OCI-LY1 (cell line): Measurements from ENCODE around the gene UGT1A5.

ENCODE experiments used
- EZH2 ChIP-seq: fragments of 200-600 bp; sonication (generic), shearing (Covaris generic); IDR thresholded peaks from 2 replicates; pipeline ENCODE4 v1.8.0; 2017; ENCODE audit warnings: borderline replicate concordance, mixed run types, mild to moderate bottlenecking, antibody characterized with exemption, low read length, moderate library complexity, mixed read lengths
- TF ChIP-seq, protein P1 (sequence below): fragments of 200-600 bp; sonication (generic), shearing (Covaris generic); IDR thresholded peaks from 2 replicates; pipeline ENCODE4 v1.5.1; 2017; ENCODE audit warnings: mild to moderate bottlenecking, antibody characterized with exemption, low read length, moderate library complexity, mixed read lengths

DNA sequence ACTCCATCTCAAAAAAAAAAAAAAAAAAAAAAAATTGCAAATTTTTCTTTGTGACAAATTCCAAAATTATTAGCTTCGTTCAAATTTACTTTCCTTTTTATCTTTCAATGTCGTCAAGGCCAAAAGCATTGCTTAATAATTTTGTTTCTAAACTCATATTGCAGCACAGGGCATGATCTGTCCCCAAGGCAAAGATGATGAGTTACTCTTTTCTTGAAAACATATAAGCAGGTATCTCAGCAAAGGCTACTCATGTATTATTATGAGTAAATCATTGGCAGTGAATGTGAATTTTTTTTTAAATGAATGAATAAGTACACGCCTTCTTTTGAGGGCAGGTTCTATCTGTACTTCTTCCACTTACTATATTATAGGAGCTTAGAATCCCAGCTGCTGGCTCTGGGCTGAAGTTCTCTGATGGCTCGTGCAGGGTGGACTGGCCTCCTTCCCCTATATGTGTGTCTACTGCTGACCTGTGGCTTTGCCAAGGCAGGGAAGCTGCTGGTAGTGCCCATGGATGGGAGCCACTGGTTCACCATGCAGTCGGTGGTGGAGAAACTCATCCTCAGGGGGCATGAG is 31.1 kb upstream of the UGT1A5 start, which contains the start of gene UGT1A7:
- TF ChIP-seq, protein P1, sequence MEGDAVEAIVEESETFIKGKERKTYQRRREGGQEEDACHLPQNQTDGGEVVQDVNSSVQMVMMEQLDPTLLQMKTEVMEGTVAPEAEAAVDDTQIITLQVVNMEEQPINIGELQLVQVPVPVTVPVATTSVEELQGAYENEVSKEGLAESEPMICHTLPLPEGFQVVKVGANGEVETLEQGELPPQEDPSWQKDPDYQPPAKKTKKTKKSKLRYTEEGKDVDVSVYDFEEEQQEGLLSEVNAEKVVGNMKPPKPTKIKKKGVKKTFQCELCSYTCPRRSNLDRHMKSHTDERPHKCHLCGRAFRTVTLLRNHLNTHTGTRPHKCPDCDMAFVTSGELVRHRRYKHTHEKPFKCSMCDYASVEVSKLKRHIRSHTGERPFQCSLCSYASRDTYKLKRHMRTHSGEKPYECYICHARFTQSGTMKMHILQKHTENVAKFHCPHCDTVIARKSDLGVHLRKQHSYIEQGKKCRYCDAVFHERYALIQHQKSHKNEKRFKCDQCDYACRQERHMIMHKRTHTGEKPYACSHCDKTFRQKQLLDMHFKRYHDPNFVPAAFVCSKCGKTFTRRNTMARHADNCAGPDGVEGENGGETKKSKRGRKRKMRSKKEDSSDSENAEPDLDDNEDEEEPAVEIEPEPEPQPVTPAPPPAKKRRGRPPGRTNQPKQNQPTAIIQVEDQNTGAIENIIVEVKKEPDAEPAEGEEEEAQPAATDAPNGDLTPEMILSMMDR, result no peak
- no peak for TF ChIP-seq EZH2
